ENCODE measurements around the gene ALDH7A1.
"Not testable (repeated sequence)": the region's sequence is repeated elsewhere in the genome, so short reads cannot be mapped to it uniquely, and the experiment has no call there.

ALDH7A1 gene

DNA sequence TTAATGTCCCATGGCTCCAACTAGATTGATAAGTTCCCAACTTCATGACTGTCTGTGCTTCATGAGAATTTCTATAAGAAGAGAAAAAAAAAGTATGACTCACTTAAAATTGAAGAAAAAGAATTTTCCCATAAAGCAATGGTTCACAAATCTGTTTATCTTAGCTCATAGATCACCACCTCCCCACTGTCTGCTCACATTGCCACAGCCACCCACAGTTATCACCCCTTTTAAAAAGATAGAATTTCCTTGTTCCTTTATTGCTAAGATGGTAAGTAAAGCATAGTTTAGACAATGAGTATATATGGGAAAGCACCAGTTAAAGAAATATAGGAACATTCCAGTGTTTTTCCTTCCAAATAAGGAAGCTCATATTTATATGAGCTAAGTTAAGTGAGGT lies 67.1 kb downstream of the ALDH7A1 start:
- no peak for DNase-seq

DNA sequence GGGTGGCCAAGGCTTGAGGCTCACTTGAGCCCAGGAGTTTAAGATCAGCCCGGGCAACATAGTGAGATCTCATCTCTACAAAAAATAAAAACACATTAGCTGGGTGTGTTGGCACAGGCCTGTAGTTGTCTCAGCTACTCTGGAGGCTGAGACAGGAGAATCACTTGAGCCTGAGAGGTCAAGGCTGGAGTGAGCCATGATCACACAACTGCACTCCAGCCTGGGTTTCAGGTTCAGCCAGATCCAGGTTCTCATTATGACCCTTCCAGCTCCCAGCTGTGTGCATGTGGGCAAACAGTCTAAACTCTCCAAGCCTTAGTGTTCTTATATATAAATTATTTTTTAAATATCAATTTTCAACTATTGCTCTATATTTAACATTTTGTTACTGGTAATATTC lies 67.9 kb downstream of the ALDH7A1 start:
- DNase-seq, result no peak

DNA sequence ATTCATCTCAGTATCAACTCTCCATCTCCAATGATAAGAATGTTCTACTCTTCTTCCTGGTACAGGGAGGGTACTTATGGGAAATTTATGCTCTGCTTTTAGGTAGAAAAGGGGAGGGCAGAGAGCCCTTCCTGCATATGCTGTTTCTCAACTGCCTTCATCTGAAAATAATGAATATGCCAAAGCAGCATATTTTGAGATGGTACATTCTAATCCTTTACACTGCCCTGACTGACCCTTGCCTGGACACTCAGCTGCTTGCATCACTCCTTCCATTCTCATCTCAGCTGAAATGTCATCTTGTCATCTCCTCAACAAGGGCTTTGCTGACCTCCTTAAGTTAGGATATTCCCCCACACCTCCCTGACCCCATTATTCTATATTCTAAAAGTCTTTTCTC lies 68.5 kb downstream of the ALDH7A1 start:
- no peak for DNase-seq

DNA sequence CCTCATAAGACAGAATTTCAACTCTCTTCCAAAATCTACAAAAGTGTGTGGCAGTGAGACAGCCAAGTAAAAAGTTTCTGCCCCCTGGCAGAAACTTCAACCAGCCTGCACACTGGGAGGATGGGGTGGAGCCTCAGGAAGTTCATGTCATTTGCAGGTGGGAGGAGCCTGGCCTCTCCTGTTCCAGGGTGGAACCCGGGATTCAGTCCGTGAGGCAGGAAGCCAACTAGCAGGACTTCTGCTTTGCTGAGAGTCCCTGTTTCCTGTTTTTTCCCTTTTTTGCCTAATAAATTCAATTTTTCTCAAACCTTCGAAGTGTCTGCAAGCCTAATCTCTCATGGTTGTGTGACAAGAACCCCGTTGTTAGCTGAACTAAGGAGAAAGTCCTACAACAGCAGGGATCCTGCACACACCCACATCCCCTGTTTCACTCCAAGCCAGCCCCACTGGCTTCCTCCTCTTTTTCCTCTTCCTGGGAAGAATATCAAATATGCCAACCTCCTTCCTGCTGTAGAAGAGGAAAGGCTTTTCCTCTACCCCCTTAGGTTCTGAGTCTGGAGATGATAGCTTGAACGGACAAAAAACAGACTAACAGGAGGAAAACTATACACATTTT lies 69.3 kb downstream of the ALDH7A1 start:
- DNase-seq, result no peak

DNA sequence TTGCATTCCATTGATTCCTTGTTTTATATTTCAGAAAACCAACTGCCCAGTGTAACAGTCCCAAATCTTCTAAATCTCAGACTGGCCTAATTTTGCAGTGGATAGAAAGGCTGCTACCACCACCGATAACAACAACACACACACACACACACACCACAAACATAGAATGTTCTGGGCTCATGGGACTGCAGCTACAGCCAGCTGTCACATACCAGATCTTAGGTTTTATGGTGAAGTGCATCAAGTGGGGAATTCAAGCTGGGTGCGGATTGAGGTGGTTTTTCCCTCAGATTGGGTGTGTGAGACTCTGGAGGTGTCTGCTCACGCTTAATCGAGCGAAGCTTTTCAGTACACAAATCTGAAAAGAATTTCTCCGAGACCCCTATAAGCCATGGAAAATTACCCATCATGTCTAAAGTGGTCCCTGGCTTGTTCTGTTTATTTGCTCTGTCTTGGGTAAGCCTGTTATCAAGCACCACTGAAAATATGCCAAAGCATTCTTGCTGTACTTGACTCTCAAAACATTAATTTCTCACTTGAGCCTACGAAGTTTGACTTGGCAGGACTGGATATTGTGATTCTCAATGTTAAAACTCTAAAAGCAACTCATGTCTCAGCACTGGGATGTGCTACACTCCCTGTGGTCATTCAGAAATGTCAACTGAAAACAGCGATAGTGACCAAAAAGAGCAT lies 71.1 kb downstream of the ALDH7A1 start:
- DNase-seq, result no peak

DNA sequence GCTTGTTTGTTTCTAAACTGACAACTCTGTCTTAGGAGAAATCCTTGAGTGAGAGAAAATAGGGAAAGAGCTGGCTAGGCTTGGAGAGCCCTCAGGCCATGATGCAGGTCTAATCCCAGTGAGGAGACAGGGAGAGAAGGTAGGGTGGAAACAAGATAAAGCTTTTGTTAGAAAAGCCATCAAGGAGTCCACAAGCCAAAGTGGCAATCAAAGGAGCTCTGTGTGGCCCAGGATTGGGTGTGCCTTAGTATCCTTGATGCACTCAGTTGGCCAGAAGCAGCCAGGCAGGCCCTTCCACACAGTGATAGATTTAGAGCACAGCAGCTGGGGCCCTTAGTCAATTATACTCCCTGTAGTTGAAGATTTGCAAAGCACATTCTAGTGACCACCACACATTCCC lies 73.9 kb downstream of the ALDH7A1 start:
- no peak for DNase-seq

DNA sequence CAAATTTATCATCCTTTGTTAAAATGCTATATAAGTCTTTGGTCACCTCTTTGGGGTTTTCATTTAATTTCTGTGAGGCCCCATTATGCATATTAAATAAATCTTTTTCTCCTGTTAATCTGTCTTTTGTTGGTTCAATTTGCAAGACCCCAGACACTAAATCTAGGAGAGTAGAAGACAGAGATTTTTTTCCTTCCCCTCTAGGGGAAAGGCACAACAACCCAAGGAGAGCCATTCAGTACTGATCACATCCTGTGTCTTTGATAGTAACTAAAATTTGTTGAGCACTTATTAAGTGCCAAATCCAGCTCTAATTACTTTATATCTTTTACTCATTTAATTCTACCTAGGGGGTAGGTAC lies 74.4 kb downstream of the ALDH7A1 start:
- DNase-seq, result no peak

DNA sequence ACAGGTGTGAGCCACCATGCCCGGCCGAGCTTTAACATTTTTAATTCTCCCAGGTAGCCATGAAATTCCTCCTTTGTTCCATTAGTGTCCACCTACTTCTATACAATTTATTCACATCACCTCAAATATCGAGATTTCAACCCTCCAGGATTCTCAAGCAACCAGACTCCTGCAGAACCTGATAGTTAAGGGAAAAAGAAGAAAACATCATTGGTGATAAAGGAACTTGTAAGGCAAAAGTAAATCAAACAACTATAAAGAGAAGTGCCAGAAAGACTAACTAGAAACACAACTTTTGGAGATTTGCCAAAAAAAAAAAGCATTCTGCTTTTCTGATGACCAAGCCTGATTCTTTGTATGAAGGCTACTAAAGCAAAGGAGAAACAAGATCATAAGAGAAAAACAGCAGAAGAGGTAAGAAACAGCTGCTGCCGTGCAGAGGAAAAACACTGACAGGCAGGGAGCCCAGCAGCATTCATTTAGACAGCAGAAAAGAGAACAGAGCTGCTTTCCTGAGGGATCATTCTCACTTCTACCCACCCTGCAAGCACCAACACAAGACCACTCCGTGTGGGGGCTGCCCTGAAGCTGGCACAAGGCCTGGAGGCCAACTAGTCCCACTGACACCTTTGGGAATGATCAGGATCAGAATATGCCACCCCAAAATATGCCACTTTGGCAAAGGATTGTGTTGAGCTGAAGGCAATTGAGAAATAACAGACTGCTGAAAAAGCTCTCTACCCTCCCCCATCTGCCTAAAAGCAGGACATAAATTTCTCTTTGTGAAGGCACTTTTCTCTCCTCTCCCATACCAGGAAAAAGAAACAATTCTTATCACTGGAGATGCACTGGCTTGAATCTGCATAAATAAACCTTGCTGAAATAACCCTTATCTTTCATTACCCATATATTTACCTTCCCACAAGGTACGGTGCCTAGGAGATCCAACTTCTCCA lies 75.1 kb downstream of the ALDH7A1 start:
- no peak for DNase-seq

DNA sequence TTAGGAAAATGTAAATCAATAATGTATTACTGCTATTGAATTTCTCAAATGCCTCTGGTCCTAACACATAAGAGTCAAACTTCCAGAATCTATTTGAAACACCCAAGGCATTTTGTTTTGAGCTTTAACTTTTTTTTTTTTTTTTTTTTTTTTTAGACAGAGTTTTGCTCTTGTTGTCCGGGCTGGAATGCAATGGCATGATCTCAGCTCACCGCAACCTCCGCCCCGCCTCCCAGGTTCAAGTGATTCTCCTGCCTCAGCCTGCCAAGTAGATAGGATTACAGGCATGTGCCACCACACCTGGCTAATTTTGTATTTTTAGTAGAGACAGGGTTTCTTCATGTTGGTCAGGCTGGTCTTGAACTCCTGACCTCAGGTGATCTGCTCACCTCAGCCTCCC lies 75.8 kb downstream of the ALDH7A1 start:
- not testable (repeated sequence) for DNase-seq

DNA sequence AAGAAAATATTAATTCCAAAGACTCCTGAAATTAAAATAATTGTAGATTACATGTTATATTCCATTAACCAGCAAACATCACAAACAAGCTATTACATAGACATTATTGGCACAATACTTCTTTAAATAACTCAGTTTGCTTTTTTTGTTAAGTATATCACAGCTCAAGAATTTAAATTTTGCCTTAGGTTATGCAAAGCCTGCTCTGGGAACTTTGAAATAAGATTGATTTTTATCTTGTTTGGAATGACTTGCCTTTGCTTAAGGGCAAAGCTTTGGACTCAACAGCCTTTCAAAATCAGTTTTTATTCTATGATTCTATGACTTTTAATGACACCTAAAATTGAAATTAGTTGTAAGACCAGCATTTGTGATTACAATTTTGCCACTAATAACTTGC lies 78.2 kb downstream of the ALDH7A1 start:
- no peak for DNase-seq

DNA sequence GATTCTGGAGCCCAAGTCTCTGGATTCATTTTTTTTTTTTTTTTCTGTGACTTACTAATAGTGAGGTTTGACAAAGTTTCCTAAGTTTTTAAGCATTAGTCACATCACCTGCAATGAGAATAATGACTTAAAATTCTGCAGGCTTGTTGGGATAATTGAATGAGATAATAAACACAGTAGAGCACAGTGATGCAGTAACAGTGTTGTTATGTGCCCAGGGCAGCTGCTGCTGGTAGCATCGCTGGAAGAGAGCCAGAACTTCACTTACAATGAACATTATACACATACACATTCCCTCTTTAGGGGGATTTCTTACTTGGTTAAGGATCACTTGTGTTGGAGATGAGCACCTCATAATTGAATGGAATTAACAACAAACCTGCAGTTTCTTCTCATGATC lies 78.9 kb downstream of the ALDH7A1 start:
- peak; percentile 84 for DNase-seq

DNA sequence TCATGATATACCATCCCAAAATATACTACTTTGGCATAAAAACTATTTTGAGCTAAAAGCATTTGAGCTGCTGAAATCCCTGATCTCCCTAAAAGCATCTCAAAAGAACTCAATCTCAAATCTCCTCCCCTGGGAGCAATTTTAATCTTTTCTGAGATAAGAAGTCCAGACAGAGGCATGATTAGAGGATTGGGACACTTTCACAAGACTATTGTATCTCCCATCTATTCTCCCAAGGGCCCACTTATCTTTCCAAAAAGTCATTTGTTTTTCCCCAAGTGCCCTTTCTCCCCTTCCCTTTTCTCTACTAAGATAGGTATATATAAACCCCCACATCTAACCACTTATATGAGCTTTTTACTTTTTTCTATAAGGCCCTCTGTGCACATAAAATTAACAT lies 79.7 kb downstream of the ALDH7A1 start:
- no peak for DNase-seq

DNA sequence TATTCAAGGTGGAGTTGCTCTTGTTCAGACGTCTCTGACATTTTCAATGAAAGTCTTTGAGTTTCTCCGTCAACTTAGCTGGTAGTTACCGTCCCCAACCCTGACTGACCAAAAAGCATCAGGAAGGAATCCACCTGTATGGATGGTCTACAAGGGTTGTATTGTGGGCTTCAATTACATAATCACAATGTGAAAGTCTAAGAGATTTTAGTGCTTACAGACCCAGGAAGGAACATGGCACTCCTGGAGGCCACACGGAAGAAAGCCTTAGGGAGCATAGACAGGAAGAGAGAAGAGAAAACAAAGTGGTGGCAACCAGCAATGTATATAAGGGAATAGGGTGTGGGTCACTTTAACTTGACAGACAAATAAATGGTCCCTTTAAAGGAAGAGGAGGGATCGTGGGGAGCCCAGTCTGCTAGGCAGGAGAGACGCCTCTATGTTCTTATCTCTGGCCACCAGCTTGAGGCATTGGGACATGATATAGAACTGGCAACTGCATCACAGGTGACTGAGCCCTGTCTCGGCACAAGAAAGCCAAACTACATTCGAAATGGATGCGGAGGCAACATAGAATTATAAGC lies 80.4 kb downstream of the ALDH7A1 start:
- DNase-seq, result no peak

DNA sequence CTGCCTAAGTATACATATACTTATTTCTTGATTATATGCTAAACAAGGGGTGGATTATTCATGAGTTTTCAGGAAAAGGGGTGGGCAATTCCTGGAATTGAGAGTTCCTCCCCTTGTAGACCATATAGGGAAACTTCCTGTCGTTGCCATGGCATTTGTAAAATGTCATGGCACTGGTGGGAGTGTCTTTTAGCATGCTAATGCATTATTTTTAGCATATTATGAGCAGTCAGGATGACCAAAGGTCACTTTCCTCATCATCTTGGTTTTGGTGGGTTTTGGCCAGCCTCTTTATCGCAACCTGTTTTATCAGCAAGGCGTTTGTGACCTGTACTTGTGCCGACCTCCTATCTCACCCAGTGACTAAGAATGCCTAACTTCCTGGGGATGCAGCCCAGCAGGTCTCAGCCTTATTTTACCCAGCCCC lies 80.9 kb downstream of the ALDH7A1 start:
- DNase-seq, result no peak

DNA sequence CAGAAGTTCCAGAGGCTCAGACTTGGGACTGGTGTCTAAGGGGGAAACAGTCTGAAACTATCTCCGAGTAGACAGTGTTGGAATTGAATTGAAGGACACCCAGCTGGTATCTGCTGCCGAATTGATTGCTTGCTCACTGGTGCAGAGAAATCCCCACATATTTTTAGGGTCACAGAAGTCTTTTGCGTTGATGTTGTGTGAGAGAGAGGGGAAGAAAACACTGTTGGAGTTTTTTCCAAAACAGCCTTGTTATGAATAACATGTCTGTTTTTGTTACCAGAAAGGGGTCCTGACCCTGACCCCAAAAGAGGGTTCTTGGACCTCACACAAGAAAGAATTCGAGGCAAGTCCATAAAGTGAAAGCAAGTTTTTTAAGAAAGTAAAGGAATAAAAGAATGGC lies 81.3 kb downstream of the ALDH7A1 start:
- no peak for DNase-seq

DNA sequence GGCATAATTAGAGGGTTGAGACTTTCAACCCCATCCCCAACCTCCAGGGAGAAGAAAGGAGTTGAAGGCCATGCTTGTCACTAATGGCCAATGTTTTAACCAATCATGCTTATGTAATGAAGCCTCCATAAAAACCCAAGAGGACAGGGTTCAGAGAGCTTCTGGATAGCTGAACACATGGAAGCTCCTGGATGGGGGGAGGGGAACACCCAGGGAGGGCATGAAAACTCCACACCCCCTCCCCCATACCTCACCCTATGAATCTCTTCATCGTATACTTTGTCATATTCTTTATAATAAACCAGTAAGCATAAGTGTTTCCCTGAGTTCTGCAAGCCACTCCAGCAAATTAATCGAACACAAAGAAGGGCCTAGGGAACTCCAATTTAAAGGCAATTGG lies 81.7 kb downstream of the ALDH7A1 start:
- DNase-seq, result no peak

DNA sequence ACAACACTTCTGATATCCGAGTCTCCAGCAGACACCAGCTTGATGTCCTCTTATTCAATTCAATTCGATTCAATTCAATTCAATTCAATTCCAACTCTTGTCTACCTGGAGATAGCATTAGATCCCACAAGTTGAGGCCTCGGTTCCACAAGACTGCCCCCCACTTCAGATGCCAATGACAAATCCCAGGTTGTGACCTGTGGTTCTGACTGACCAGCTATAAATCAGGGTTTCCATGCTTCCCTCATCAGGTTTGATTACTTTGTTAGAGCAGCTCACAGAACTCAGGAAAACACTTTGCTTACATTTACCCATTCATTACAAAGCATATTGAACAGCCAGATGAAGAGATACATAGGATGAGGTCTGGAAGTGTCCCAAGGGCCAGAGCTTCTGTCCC lies 82.6 kb downstream of the ALDH7A1 start:
- DNase-seq, result no peak

DNA sequence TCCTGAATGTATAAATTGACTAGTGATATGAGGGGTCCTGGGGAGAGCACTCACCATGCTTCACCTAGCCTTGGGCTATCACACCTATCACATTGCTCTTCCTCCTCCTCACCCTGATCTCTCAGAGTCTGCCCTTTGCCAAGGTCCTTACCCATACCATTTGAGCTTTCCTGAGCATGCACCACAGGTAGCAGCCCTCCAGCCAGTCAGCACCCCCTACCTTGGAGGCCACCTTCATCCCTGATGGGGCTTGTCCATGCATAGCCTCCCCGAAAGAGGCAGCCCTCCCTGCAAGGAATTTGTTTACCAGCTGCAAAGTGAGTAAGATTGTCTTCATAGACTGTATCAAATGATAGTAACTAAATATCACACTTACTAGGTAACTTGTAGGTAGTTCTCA lies 83.1 kb downstream of the ALDH7A1 start:
- DNase-seq, result no peak

DNA sequence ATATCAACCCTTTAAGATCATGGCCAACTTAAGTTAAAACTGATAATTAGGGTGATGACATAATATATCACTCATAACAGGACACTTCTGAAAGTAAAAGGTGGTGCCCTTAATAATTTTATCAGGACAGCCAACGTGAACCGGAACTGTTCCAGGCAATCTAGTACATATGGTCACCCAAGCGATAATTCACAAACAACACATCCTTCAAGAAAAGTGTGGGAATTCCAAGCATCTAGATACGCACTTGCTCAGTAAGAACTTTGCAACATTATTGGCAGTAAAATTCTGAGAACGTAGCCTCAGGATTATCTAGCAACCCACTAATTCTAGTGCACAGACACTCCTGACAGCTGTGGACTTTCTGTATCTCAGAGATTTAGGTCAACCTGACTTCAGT lies 85.7 kb downstream of the ALDH7A1 start:
- no peak for DNase-seq

DNA sequence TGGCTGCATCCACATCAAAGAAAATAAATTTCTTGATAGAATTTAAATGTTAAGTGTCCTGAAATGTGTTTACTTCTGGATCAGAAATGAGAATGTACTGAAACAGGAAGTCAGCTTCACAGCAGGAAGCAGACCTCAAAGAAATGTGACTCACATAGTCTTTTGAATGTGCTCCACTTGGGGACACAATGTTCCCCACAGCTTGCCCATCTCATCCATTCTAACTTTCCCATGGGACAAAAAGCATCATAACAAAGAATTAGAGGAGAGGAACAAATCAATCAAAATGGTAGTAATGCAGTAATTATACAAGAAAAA lies 86.1 kb downstream of the ALDH7A1 start:
- no peak for DNase-seq

DNA sequence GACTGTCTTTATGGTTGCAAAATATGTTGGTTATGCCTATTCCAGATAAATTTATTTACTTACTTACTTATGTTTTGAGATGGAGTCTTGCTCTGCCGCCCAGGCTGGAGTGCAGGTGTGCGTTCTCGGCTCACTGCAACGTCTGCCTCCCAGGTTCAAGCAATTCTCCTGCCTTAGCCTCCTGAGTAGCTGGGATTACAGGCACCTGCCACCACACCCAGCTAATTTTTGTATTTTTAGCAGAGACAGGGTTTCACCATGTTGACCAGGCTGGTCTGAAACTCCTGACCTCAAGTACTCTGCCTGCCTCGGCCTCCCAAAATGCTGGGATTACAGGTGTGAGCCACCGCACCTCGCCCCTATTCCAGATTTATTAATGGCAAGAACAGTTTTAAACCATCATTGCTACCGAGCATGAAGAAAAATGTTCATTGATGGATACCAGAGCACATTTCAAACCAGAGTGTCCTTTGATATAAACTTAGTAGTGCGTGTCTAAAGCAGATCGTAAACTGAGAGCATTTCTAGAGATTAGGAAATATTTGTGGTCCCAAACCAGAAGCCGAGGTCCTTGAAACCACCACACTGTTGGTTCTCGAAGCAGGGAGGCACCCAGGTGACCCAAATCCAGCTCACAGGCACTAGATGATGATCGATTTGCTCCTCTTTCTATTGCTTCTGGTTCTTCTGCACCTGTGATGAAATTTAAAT lies 86.6 kb downstream of the ALDH7A1 start:
- DNase-seq, result no peak

DNA sequence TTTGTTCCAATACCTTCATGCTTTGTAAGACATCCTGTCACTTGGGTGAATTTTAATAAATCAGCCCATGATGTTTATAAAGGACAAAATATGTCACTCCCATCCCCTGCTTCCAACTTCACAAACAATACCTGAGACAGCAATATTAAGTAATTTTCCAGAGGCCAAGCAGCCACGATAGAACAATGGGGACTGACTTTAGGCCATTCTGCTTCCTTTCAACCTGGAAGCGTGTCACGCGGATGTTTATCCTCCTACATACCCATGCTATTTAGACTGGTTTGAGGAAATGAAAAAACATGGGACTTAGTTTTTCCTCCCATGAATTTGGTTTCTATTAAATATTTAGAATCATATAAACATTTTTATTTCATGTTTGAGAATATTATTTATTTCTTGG lies 88.9 kb downstream of the ALDH7A1 start:
- no peak for DNase-seq

DNA sequence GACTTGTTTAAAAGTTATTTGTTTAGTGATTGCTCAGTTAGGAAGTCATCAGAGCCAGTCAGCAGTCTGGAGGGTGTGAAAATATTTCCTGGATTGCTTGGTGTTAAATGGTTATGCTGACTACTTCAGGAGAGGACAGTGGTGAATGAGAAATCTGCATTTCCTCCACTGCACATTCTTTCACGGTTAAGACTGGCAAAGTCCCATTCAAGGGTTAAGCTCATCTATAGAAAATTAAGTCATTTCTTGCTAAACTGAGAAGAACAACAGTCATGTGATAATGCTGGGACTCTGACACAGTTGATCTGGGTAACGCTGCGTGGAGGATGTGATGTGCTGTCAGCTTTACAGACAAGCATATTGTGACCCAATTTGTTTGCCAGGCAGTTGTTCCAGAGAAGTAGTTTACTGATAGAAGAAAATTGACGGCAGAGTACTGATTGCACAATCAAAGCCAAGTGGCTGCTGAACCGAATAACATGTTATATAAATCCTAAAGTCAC lies 91.4 kb downstream of the ALDH7A1 start:
- DNase-seq, result no peak

Measured in NCI-H1105 treated with DMSO at 0.1 percent for 48 hours (cell line).